RWPE2 (cell line): Measurements from ENCODE around the gene RBM18.

ENCODE experiments used
- ATAC-seq: fragments of 200-7000 bp; cut with Tn5 transposase; 3 replicates; pipeline ENCODE4 v1.9.1; 2021; ENCODE audit warnings: low read depth
- DNase-seq: peaks from one replicate; pipeline ENCODE4 v3.0.0-alpha.2; 2020; ENCODE audit warnings: low spot score
- H3K27ac ChIP-seq: fragments of 450-650 bp; 2 replicates; pipeline ENCODE4 v1.5.1; 2017; ENCODE audit warnings: mild to moderate bottlenecking; ENCODE audit not compliant: poor library complexity, severe bottlenecking
- H3K27me3 ChIP-seq: fragments of 250-450 bp; sonication (Bioruptor Pico); 2 replicates; pipeline ENCODE4 v1.5.1; 2021; ENCODE audit warnings: mild to moderate bottlenecking, moderate library complexity; ENCODE audit not compliant: insufficient read depth, poor library complexity, severe bottlenecking
- H3K36me3 ChIP-seq: fragments of 250-450 bp; sonication (Bioruptor Pico); 2 replicates; pipeline ENCODE4 v1.5.1; 2020; ENCODE audit warnings: low read depth, mild to moderate bottlenecking, moderate library complexity
- H3K4me1 ChIP-seq: fragments of 250-450 bp; sonication (Bioruptor Pico); 2 replicates; pipeline ENCODE4 v1.5.1; 2021; ENCODE audit warnings: mild to moderate bottlenecking, moderate library complexity; ENCODE audit not compliant: insufficient read depth, poor library complexity, severe bottlenecking
- H3K4me3 ChIP-seq: fragments of 250-450 bp; sonication (Bioruptor Pico); 2 replicates; pipeline ENCODE4 v1.5.1; 2021; ENCODE audit warnings: mild to moderate bottlenecking, moderate library complexity; ENCODE audit not compliant: severe bottlenecking
- H3K9me3 ChIP-seq: fragments of 250-450 bp; sonication (Bioruptor Pico); 2 replicates; pipeline ENCODE4 v1.5.1; 2021; ENCODE audit warnings: mild to moderate bottlenecking, moderate library complexity; ENCODE audit not compliant: severe bottlenecking
- TF ChIP-seq, protein P1 (sequence below): fragments of 450-650 bp; IDR thresholded peaks from one replicate; pipeline ENCODE4 v1.5.1; 2017; ENCODE audit warnings: mild to moderate bottlenecking, moderate library complexity; ENCODE audit not compliant: poor library complexity, severe bottlenecking

The RBM18 gene

GRCh38 chr9:122221183-122221811, 43.3 kb downstream of the RBM18 start:
- Histone ChIP-seq H3K36me3 (no peaks in the 10 kb centered on the region), H3K4me1 (no peaks in the 10 kb centered on the region), H3K9me3 (no peaks in the 10 kb centered on the region), H3K27ac (no peak overlapping the region), H3K4me3 (no peak overlapping the region), H3K27me3 (peaks cover 27% of the 10 kb centered on the region)
- DNase-seq: no peak
- TF ChIP-seq, protein P1, sequence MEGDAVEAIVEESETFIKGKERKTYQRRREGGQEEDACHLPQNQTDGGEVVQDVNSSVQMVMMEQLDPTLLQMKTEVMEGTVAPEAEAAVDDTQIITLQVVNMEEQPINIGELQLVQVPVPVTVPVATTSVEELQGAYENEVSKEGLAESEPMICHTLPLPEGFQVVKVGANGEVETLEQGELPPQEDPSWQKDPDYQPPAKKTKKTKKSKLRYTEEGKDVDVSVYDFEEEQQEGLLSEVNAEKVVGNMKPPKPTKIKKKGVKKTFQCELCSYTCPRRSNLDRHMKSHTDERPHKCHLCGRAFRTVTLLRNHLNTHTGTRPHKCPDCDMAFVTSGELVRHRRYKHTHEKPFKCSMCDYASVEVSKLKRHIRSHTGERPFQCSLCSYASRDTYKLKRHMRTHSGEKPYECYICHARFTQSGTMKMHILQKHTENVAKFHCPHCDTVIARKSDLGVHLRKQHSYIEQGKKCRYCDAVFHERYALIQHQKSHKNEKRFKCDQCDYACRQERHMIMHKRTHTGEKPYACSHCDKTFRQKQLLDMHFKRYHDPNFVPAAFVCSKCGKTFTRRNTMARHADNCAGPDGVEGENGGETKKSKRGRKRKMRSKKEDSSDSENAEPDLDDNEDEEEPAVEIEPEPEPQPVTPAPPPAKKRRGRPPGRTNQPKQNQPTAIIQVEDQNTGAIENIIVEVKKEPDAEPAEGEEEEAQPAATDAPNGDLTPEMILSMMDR: no peak
- no peak for ATAC-seq

- no peak for ATAC-seq
- Histone ChIP-seq H3K27ac (no peak overlapping the region), H3K36me3 (no peaks in the 10 kb centered on the region), H3K27me3 (peaks cover 24% of the 10 kb centered on the region), H3K4me1 (no peaks in the 10 kb centered on the region), H3K9me3 (no peaks in the 10 kb centered on the region), H3K4me3 (no peak overlapping the region)
- TF ChIP-seq, protein P1: no peak
- no peak for DNase-seq
These were observed 43.9 kb downstream of the RBM18 start for GRCh38 chr9:122220673-122221182.

- ATAC-seq: no peak
- Histone ChIP-seq H3K27ac (no peak overlapping the region), H3K9me3 (no peaks in the 10 kb centered on the region), H3K4me1 (no peaks in the 10 kb centered on the region), H3K4me3 (no peak overlapping the region), H3K27me3 (peaks cover 24% of the 10 kb centered on the region), H3K36me3 (no peaks in the 10 kb centered on the region)
- TF ChIP-seq, protein P1: no peak
- no peak for DNase-seq
These were observed 44.6 kb downstream of the RBM18 start for GRCh38 chr9:122219856-122220672.

GRCh38 chr9:122218935-122219855, 45.4 kb downstream of the RBM18 start:
- H3K4me3 ChIP-seq: no peak overlapping the region
- no peak overlapping the region for H3K27ac ChIP-seq
- no peaks in the 10 kb centered on the region for H3K4me1 ChIP-seq
- TF ChIP-seq, protein P1: no peak
- H3K27me3 ChIP-seq: peaks cover 24% of the 10 kb centered on the region
- no peaks in the 10 kb centered on the region for H3K36me3 ChIP-seq
- ATAC-seq (no peak), DNase-seq (no peak)
- no peaks in the 10 kb centered on the region for H3K9me3 ChIP-seq
